Caco-2 (cell line): Measurements from ENCODE around the gene NLRP12. TPM values are rescaled to one million over a fixed set of nuclear protein-coding genes. Genes with fewer than 3 reads are reported as not detected.

Experiments
- BruUV-seq: library from RNA; stranded (reverse); fragments of 400-500 nt; replicated peaks from 2 replicates; lab custom pipeline; 2021; lab: Mats Ljungman, UMichigan
- CTCF ChIA-PET: fragments of 300-600 bp; sonication (Branson Sonifier 250); formaldehyde crosslinking; loops from one replicate; lab custom pipeline; 2022; ENCODE audit warnings: antibody characterized with exemption; lab: Charles Lee
- POLR2A ChIA-PET: fragments of 300-600 bp; sonication (Branson Sonifier 250); formaldehyde crosslinking; loops from one replicate; lab custom pipeline; 2022; ENCODE audit warnings: antibody characterized with exemption; lab: Charles Lee
- DNase-seq, 2 experiments: peaks; one replicate each; pipeline versions ENCODE4 v3.0.0 to v3.0.0-alpha.2; 2020 to 2022
- H3K27me3 ChIP-seq: replicated peaks from 2 replicates; pipeline ENCODE4 v1.6.0; 2011; ENCODE audit warnings: low read length; ENCODE audit not compliant: control insufficient read depth, insufficient read depth
- H3K36me3 ChIP-seq: 2 replicates; pipeline ENCODE4 v1.5.1; 2011; ENCODE audit warnings: low read length; ENCODE audit not compliant: control insufficient read depth, insufficient read depth
- H3K4me1 ChIP-seq: fragments of 250-450 bp; sonication (Bioruptor Pico); 2 replicates; pipeline ENCODE4 v1.5.1; 2020; ENCODE audit warnings: mild to moderate bottlenecking
- H3K4me3 ChIP-seq: 2 replicates; pipeline ENCODE4 v1.5.1; 2011; ENCODE audit warnings: low read depth, mild to moderate bottlenecking, control low read depth, low read length
- H3K9me3 ChIP-seq: fragments of 250-450 bp; sonication (Bioruptor Pico); 2 replicates; pipeline ENCODE4 v1.5.1; 2020; ENCODE audit warnings: mild to moderate bottlenecking, moderate library complexity
- H3K27ac Mint-ChIP-seq: one replicate; pipeline ENCODE4 v1.8.0; 2022; ENCODE audit warnings: mixed read lengths; ENCODE audit not compliant: unreplicated experiment
- H3K27me3 Mint-ChIP-seq: one replicate; pipeline ENCODE4 v1.8.0; 2022; ENCODE audit warnings: mixed read lengths; ENCODE audit not compliant: insufficient read depth, unreplicated experiment
- H3K36me3 Mint-ChIP-seq: one replicate; pipeline ENCODE4 v1.8.0; 2022; ENCODE audit warnings: mild to moderate bottlenecking, mixed read lengths; ENCODE audit not compliant: insufficient read depth, unreplicated experiment
- H3K4me1 Mint-ChIP-seq: one replicate; pipeline ENCODE4 v1.8.0; 2022; ENCODE audit warnings: low read depth, mixed read lengths; ENCODE audit not compliant: unreplicated experiment
- H3K4me3 Mint-ChIP-seq: one replicate; pipeline ENCODE4 v1.8.0; 2022; ENCODE audit warnings: mild to moderate bottlenecking, moderate library complexity, mixed read lengths; ENCODE audit not compliant: unreplicated experiment
- H3K9me3 Mint-ChIP-seq: one replicate; pipeline ENCODE4 v1.8.0; 2022; ENCODE audit warnings: mixed read lengths; ENCODE audit not compliant: unreplicated experiment
- intact Hi-C: fragments of 100-400 bp; cut with micrococcal nuclease; formaldehyde crosslinking; loops from one replicate; pipeline ENCODE4 v1.10.0; 2022; ENCODE audit not compliant: unreplicated experiment
- total RNA-seq: library from RNA; stranded (reverse); gene quantifications from 2 replicates; pipeline ENCODE4 v1.2.3, GENCODE V29; 2022
- TF ChIP-seq, protein P1 (sequence below), 2 experiments: fragments of 200-600 bp in 1 of 2; IDR thresholded peaks; 1 replicate in 1 of 2; 2 replicates in 1 of 2; pipeline versions ENCODE4 v1.5.1 to v1.8.0; 2011 to 2022; ENCODE audit warnings: antibody characterized with exemption in 1 of 2, control low read depth in 1 of 2, inconsistent platforms in 1 of 2, low read depth in 1 of 2, low read length in 1 of 2, mild to moderate bottlenecking in 1 of 2, moderate library complexity in 1 of 2; ENCODE audit not compliant: insufficient read depth in 1 of 2, severe bottlenecking in 1 of 2, unreplicated experiment in 1 of 2

The NLRP12 gene
- total RNA-seq, 1 experiment from 2014 or later, result not detected

- no peak overlapping the region for H3K4me3 ChIP-seq
- H3K4me1 ChIP-seq, result no peaks in the 10 kb centered on the region
- DNase-seq, result no peak
- H3K27ac Mint-ChIP-seq, result no peak overlapping the region
- no peaks in the 10 kb centered on the region for H3K9me3 ChIP-seq
- H3K27me3 Mint-ChIP-seq, result no peaks in the 10 kb centered on the region
- H3K9me3 Mint-ChIP-seq, result no peaks in the 10 kb centered on the region
- intact Hi-C loops, result no loop called here
- no peaks in the 10 kb centered on the region for H3K36me3 ChIP-seq
- no peaks in the 10 kb centered on the region for H3K27me3 ChIP-seq
- no TSS peak for BruUV-seq
- ChIA-PET POLR2A (no interaction called here), CTCF (no interaction called here)
- TF ChIP-seq, protein P1, sequence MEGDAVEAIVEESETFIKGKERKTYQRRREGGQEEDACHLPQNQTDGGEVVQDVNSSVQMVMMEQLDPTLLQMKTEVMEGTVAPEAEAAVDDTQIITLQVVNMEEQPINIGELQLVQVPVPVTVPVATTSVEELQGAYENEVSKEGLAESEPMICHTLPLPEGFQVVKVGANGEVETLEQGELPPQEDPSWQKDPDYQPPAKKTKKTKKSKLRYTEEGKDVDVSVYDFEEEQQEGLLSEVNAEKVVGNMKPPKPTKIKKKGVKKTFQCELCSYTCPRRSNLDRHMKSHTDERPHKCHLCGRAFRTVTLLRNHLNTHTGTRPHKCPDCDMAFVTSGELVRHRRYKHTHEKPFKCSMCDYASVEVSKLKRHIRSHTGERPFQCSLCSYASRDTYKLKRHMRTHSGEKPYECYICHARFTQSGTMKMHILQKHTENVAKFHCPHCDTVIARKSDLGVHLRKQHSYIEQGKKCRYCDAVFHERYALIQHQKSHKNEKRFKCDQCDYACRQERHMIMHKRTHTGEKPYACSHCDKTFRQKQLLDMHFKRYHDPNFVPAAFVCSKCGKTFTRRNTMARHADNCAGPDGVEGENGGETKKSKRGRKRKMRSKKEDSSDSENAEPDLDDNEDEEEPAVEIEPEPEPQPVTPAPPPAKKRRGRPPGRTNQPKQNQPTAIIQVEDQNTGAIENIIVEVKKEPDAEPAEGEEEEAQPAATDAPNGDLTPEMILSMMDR (IDR thresholded peaks at IDR 0.05; ENCODE audit: insufficient read depth in 1 of 2, low read depth in 1 of 2, low read length in 1 of 2, severe bottlenecking in 1 of 2, unreplicated experiment in 1 of 2), result peak; percentile 27 to 28
- no peak overlapping the region for H3K4me3 Mint-ChIP-seq
- H3K36me3 Mint-ChIP-seq, result peaks cover 44% of the 10 kb centered on the region
- H3K4me1 Mint-ChIP-seq, result no peaks in the 10 kb centered on the region
Observed at GRCh38 chr19:53812335-53812734, 11.8 kb downstream of the NLRP12 start.

DNA sequence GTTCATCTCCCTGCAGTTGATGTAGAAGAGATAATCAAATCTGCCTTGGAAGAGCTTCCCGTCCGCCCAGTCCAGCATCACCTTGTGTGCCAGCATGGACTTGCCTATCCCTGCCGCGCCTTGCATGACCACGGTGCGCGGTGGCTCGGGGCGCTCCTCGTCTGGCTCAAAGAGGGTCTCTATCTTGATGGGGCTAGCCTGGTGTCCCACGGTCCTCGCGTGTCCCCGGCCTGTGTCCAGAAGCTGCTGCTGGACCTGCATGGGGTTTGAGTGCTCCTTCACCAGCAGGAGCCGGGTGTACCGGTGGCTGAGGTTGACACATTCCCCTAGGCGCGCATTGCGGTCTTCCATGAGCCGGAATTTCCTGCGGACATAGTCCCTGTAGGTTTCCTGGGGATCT, 13.2 kb downstream of the NLRP12 start:
- intact Hi-C loops, result no loop called here
- Histone ChIP-seq H3K27me3 (no peaks in the 10 kb centered on the region), H3K36me3 (no peaks in the 10 kb centered on the region), H3K4me1 (no peaks in the 10 kb centered on the region), H3K9me3 (no peaks in the 10 kb centered on the region), H3K4me3 (no peak overlapping the region)
- H3K27ac Mint-ChIP-seq, result no peak overlapping the region
- no peak overlapping the region for H3K4me3 Mint-ChIP-seq
- POLR2A ChIA-PET, result no interaction called here
- CTCF ChIA-PET, result no interaction called here
- H3K4me1 Mint-ChIP-seq, result no peaks in the 10 kb centered on the region
- H3K27me3 Mint-ChIP-seq, result no peaks in the 10 kb centered on the region
- TF ChIP-seq, protein P1 (IDR thresholded peaks at IDR 0.05; ENCODE audit: insufficient read depth in 1 of 2, low read depth in 1 of 2, low read length in 1 of 2, severe bottlenecking in 1 of 2, unreplicated experiment in 1 of 2), result no peak
- no peaks in the 10 kb centered on the region for H3K9me3 Mint-ChIP-seq
- no TSS peak for BruUV-seq
- no peak for DNase-seq
- H3K36me3 Mint-ChIP-seq, result peaks cover 55% of the 10 kb centered on the region

DNA sequence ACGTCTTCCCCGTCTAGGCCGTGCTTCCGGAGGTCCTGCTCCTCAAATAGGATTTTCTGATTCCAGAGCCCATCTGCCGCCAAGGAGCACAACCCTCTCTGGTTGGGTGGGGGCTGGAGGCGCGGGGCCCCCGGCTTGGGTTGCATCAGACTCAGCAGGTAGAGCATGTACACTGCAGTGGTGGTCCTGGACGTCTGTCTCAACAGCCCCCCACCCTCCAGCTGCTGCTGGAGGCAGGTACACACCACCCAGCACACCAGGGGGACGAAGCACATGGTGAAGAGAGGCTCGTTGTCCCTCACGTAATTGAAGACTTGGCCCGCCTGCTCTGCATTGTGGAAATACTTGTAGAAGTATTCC, 13.9 kb downstream of the NLRP12 start:
- BruUV-seq, result no TSS peak
- Mint-ChIP-seq H3K9me3 (no peaks in the 10 kb centered on the region), H3K27ac (no peak overlapping the region), H3K4me3 (no peak overlapping the region), H3K27me3 (no peaks in the 10 kb centered on the region), H3K4me1 (no peaks in the 10 kb centered on the region), H3K36me3 (peaks cover 56% of the 10 kb centered on the region)
- DNase-seq, result no peak
- H3K4me1 ChIP-seq, result no peaks in the 10 kb centered on the region
- ChIA-PET CTCF (interaction anchor here (1.4 to 1.7 kb wide), 2 partner anchors 220 to 221 kb away, joined by 5 to 6 read pairs; no protein-coding TSS in a partner anchor), POLR2A (no interaction called here)
- no peak overlapping the region for H3K4me3 ChIP-seq
- intact Hi-C loops, result no loop called here
- H3K36me3 ChIP-seq, result no peaks in the 10 kb centered on the region
- no peaks in the 10 kb centered on the region for H3K27me3 ChIP-seq
- no peaks in the 10 kb centered on the region for H3K9me3 ChIP-seq
- TF ChIP-seq, protein P1 (IDR thresholded peaks at IDR 0.05; ENCODE audit: insufficient read depth in 1 of 2, low read depth in 1 of 2, low read length in 1 of 2, severe bottlenecking in 1 of 2, unreplicated experiment in 1 of 2), result no peak
